H4 (cell line): ENCODE data around the gene ADAR. TPM values are rescaled to one million over a fixed set of nuclear protein-coding genes. Genes with fewer than 3 reads are reported as not detected.

Source experiments
- DNase-seq: peaks from one replicate; pipeline ENCODE4 v3.0.0-alpha.2; 2015; ENCODE audit warnings: low spot score
- total RNA-seq: library from RNA; depleted of rRNA; stranded (reverse); fragments of >200 nt; shearing (Covaris generic); gene quantifications from 2 replicates; pipeline ENCODE4 v1.2.3, GENCODE V29; 2014

Gene ADAR
- total RNA-seq, 1 experiment from 2014 or later, result 120 TPM

DNA sequence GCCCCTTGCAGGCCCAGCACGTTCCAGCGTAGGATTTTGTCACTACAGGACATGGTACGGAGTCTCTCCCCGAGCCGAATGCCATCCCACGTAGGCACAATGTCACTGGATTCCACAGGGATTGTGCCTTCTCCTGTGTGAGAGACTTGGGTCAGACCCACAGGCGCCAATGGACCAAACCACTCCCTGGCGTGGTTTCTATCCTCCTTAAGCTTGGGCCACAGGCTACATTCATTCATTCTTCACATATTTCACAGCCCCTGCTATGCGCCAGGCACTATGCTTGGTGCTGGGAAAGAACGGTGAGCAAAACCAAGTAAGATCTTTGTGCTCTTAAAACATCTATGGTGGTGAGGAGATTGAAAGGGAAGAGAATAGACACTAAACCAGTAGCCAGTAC is 21.8 kb downstream of the ADAR start:
- DNase-seq, result no peak

DNA sequence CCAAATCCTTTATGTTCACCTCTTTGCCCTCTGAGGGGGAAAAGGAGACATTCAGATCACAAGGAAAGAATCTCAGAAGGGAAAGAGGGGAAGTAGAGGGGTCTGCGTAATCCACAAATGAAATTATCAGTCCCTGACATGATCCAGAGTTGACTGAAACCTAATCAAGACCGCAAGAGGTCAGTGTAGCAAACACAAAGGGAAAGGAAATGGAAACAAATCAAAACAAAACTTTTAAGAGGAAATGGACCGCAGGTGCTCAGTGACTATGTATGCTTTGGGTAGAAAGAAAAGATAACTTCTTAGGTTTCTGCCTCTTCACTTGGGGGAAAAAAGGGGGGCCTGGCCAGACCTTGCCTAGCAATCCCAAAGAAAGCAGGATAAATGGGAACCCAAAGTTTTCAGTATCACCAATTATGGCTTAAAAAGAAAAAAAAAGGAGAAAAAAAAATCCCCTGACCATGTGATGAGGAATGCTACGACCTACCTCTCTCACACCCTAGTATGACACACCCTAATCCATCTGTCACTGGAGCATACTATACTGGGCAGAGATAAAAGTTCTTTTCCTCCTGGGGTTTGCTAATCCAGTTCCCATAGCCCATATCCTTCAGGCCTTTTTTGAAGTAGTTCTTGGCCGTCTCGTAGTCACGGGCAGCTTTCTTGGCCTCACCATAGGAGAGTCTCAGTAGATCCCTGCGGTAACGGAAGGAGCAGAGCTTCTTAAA is 23.6 kb downstream of the ADAR start:
- DNase-seq, result no peak

DNA sequence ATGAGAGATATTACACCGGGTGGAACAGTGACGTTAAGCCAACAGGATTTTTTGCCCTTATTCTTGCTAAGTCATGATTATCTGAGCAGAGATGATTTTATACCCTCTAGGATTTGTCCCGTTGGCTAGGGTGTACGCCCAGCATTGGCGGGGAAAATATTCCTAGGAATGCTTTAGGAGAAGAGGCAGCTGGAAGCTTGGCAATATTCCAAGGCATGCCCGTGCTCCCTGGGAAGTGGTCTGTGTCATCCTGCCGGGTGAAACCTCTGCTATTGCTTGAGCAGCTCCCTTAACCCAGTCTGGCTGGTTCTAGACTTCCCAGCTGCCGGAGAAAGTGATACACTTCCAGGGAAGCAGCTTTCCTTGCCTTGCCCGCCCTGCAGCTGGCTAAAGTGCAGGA is 24.2 kb downstream of the ADAR start:
- no peak for DNase-seq

DNA sequence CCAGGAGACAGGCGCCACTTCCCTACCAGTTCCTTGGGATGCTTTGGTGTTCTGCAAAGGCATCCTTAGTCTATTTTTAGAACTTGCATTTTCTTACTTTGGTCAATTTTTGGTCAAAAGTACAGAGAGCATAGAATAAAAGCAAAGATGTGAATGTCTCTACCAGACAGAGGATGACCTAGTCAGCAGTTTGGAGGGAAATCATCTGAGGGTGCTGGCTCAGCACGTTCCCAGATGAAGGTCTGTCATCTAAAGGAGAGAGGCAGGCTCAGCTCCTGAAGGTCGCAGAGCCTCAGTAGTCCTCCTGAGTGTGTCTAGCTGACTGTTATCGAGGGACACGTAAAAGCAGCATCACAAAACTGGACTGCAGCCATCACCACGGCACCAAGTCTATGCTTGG is 25.1 kb downstream of the ADAR start:
- no peak for DNase-seq

DNA sequence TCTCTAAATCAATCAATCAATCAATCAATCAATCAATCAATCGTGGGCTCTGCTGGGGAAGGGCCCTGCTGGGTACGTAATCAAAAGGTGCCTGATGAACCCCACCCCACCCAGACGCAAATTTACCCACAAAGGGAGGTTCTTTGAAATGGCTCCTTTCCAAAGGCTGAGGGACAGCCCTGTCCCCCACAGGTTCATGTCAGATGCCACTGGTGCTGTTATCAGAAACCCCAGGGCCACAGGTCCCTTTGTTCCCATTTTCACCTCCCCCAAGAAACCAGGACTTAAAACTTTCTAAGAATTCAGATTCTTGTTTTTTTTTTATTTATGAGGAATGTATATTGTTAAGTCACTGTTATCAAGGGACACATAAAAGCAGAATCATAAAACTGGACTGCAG is 26.2 kb downstream of the ADAR start:
- no peak for DNase-seq

DNA sequence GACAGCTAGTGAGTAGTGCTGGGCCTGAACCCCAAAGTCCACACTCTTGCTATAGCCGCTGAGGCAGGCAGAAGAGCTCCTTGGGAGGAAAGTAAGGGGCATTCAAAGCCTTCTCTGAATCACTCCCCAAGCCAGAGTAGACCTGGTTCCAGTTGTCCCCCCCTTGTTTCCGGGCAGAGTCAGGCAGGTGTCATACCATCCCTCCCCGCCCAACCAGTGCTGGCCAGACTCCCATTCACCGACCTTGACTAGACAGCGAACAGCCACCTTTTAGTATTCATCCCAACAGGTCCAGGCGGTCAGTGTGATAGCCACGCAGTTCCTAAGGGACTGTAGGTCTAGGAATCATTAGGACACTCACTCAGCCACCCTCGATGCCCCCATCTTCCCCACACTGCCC is 28.6 kb downstream of the ADAR start:
- no peak for DNase-seq

DNA sequence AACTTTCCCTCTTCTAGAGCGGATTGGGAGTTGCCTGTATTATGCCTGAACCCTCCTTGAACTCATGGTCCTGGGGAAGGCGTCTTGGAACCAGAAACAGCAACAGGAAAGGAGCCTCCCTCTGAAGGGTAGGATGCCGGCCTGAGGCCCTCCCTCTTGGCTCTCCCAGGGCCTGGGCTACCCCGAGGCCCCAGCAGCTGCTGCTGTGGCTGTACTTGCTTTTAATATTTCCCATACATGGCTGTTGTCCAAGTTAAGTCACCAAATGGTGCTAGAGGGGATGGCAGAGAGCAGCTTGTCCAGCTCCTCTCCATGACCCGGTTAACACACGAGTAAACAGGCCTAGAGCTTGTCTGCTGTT is 29.9 kb downstream of the ADAR start:
- DNase-seq, result no peak

DNA sequence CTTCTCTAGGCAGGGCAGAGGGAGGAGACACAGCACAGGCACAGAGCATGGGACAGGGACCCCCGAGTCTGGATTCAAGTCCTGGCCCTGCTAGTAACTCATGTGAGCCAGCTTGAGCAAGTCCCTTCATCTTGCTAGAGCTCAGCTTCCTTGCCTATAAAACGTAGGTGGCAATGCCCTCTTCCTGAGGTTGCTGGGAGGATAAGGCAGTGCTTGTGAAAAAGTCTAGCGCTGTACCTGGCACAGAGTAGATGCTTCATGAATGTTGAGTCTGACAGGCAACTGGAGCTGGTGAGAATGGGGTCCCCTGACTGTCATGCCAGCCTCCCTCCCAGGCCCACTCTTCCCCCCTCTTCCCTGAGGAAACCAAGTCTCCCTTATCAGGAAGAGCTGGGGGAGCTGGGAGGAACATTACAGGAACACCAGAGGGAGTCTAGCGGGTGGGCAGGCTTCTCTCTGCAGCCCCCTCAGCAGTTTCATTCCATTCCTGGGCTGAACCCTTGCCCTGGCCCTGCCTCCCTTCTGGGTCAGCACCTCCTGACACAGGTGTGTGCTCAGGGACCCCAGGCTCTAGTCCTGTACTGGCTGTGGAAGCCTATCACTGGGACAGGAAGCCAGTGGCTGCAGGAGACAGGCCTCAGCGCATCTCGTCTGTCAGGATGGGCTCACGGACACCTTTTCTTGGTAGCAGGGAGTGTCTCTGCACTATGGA is 30.5 kb downstream of the ADAR start:
- no peak for DNase-seq

DNA sequence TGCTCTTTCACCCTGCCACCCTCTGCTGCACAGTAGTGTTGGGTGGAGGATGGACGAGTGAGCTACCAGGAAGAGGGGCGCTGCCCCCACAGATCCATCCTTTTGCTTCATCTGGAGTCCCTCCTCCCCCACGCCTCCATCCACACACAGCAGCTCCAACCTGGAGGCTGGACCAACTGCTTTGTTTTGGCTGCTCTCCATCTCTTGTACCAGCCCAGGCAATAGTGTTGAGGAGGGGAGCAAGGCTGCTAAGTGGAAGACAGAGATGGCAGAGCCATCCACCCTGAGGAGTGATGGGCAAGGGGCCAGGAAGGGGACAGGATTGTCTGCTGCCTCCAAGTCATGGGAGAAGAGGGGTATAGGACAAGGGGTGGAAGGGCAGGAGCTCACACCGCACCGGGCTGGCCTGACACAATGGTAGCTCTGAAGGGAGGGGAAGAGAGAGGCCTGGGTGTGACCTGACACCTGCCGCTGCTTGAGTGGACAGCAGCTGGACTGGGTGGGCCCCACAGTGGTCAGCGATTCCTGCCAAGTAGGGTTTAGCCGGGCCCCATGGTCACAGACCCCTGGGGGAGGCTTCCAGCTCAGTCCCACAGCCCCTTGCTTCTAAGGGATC is 31.9 kb downstream of the ADAR start:
- no peak for DNase-seq

DNA sequence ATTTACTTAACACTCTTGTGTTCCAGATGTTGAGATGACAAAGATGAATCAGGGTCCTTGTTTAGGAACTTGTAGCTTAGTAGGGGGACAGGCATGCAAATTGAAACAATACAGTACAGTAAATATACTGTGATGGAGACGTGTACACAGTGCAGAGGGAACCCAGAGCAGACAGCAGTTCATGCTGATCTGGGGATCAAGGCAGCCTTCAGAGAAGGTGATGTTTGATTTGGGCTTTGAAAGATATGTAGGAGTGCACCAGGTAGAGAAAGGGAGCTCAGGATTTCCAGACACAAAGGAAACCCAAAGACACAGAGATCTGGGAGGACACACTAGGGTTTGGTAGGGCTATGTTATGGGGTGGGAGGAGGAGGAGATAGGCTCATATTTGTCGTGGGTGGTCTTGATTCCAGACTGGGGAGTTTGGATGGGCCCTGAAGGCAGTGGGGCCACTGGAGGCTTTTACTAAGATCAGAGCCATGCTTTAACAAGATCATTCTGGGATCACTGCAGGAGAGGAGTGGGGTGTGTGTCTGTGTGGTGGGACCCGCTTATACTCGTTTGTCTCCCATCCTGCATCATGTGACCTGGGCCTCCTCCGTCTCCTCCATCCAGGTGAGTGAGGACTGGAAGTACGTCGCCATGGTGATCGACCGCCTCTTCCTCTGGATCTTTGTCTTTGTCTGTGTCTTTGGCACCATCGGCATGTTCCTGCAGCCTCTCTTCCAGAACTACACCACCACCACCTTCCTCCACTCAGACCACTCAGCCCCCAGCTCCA is 32.6 kb downstream of the ADAR start:
- no peak for DNase-seq

DNA sequence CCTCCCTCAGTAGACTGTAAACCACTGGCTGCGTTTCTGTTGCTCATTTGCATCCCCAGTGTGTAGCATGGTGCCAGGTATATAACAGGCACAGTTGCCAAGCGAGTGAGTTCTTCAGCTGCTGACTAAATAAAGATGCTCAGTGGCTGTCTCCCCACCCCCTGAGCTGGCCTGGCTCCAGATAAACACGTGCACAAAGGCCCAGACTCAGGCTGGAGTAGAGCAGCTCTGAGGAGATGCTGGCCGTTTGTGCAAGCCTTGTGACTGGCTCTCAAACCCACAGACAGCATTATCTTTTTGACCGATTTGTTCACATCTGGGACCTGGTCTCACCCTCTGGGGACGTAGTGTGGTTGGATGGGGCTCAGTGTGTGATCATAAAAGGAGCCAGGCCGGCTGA is 33.3 kb downstream of the ADAR start:
- DNase-seq, result no peak

DNA sequence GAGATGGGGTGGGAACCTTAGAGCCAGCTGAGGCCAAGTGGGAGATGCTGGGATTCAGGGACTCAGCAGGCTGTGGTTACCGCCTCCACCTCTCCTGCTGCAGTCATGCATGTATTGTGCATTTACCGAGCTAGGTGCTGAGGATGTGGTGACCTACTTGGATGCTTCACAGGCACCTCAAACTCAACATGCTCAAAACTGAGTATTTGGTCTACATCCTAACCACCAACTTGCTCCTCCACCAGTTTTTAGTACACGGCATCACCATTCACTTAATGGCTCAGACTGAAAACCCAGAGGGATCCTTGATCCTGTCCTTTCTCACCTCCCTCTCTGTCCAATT is 34.8 kb downstream of the ADAR start:
- DNase-seq, result no peak

DNA sequence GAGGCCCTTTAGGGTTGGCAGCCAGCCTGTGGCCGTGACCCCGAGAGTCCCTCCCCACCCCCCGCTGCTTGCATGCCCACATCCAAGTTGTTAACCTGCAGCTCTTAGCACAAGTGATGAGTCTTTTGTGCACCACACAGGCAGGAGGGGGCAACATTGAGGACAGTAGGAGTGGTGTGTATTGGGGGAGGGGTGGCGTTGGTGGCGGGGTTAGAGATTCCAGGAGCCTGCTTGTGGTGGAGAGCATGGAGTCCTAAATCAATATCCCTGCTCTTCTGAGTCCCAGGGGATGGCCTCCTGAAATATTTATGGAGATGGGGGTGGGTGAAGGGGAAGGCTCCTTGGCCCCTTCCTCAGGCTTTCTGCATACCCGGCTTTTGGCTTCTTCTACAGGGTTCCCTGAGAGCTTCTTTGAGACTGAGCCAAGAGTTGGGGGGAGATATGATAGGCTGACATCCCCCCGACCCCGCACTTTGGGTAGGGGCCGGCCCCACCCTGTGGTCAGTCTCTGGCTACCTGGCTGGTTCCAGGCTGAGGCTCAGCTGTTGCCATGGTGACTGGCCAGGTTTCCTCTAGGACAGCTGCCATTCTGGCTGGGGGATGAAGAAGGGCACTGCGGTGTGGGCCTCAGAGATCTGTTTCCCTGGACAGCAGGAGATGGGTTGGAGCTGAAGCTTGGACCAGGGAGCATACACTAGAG is 35.4 kb downstream of the ADAR start:
- DNase-seq, result no peak

DNA sequence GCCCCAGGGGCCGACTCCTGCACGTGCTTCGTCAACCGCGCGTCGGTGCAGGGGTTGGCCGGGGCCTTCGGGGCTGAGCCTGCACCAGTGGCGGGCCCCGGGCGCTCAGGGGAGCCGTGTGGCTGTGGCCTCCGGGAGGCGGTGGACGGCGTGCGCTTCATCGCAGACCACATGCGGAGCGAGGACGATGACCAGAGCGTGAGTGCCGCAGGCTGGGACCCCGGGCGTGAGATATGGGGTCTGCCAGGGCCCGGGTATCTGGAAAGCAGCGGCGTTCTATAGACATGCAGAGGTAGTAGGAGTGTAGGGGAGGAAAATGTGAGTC is 36.1 kb downstream of the ADAR start:
- no peak for DNase-seq

DNA sequence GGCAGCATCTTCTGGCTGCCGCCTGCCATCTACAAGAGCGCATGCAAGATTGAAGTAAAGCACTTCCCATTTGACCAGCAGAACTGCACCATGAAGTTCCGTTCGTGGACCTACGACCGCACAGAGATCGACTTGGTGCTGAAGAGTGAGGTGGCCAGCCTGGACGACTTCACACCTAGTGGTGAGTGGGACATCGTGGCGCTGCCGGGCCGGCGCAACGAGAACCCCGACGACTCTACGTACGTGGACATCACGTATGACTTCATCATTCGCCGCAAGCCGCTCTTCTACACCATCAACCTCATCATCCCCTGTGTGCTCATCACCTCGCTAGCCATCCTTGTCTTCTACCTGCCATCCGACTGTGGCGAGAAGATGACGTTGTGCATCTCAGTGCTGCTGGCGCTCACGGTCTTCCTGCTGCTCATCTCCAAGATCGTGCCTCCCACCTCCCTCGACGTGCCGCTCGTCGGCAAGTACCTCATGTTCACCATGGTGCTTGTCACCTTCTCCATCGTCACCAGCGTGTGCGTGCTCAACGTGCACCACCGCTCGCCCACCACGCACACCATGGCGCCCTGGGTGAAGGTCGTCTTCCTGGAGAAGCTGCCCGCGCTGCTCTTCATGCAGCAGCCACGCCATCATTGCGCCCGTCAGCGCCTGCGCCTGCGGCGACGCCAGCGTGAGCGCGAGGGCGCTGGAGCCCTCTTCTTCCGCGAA is 36.6 kb downstream of the ADAR start:
- DNase-seq, result no peak

DNA sequence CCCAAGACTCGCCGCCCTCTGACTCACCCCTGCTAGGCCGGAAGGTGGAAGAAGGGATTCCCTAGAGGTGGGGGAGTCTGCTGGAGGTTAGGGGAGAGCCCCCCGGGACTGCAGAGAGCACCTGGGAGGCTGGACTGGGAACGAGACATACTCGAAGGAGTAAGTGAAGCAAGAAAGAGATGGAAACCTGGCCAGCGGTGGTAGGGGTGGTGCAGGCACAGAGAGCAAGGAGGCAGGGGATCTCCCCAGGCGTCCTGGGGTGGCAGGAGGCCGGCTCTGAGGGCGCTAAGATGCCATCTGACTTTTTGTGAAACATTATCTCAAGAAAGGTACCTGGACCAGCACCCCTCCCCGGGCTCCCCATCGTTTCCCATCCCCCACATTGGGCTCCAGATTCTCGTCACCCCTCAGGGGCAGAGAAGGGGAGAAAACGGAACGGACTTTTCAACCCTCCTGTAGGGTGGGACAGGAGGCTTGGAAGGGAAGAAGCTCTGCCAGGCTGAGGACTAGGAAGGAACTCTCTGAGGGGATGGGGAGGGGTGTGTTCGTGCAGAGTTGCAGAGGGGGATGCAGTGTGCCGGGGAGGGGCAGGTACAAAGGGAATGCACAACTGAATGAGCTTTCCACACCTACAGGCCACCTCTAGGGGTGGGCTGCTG is 39.7 kb downstream of the ADAR start:
- DNase-seq, result no peak

DNA sequence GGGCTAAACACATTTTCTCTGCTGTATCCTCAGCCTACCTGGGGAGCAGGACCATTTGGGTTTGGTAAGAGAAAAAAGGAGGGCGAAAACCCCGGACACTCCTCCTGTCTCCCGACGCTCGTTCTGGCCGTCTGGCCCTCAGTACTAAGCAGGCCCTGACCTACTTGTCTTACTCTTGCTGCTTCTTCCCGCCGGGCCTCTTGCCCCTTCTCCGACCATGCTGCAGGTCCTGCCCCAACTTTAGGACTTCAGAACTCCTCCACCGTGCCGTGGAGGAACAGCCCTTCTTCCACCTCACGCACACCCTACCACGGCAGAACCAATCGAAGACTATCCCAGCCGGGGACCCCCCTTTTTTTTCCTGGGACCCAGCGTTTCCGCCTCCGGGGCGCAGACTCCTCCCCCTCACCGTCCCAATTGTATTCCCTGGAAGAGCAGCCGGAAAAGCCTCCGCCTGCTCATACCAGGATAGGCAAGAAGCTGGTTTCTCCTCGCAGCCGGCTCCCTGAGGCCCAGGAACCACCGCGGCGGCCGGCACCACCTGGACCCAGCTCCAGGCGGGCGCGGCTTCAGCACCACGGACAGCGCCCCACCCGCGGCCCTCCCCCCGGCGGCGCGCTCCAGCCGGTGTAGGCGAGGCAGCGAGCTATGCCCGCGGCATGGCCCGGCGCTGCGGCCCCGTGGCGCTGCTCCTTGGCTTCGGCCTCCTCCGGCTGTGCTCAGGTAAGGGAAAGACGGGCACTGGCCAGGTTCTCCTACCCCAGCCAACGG is 40.4 kb downstream of the ADAR start, which contains the start of gene CHRNB2:
Gene CHRNB2, plus strand, starts transcription at position 393 of the 771 bp plus-strand sequence. Its CDS starts 267 bp downstream, at position 660.
- no peak for DNase-seq

DNA sequence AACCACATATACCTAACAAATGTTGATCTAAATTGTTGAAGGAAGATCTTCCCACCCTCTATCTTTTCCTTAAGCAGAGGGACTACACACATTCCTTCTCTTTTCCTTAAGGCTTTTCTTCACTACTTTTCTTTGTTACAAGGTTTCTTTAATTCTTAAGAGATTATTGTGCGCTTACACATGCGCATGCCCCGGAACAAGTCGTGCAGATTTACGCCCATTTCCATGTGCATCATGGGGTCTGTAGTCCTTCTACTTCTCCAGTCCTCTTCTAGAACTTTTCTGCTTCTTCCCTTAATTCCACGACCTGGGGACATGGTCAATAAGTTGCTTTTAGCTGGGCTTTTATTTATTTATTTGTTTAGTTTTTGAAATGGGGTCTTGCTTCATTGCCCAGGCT is 42.1 kb downstream of the ADAR start:
- DNase-seq, result no peak

DNA sequence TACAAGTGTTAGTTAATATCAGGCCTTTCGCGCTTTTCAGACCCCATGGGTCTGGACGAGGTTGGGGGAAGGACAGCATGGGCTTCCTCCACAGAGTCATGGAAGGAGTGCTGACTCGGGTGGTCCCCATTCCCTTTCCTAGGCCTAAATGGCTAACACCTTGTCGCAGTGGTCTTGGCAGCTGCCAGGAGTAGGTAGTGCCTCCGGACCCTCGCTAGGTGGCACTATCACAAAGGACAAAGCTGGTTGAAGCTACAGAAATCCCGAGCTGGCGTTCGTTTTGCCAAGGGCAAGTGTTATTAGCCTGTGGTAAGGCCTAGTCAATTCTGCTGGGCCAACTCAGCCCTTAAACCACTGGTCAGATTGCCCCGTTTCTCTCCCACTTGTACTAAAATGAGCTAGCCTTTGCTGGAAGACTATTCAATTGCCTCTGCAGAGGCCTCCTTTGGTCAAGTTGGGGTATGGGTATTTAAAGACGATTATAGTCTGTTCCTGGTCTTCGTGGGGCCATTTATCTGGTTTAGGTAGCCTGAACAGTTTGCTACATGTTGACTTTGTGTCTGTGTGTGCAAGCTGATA is 48.4 kb downstream of the ADAR start:
- peak; percentile 88 for DNase-seq
